ENCODE results near the gene EHD1.

The EHD1 gene

DNA sequence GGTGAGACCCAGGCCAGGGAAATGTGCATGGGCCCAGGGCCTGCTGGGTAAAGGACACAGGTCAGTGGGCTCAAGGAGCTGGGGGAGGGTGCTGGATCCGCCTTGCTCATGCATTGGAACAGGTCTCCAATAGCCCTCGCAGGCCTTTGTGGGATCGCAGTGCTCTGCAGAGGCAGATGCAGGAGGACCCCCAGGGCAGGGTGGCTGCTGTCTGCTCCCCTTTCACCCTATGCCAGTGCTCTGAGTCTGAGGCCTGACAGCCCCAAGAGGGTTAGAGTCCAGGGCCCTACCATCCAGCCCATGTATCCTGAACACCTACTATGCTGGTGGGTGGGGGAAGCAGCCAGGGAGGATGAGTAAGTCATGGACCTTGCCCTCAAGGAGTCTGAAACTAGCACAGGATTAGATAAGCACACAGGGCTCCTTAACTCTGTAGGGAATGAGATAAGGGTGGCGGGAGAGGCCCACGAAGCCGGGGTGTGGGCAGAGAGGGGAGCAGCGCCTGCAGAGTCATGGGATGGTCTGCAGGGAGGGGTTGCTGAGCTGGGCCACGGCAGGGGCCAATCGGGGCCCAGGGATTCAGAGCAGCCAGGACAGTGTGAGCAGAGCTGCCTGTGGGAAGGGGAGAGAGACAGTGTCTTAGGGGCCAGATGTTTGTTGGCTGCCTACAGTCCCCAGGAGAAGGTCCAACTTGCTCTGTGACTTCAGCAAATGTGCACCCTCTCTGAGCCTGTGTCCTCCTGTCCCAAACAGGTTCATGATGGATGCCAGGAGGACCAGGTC, 10.5 kb upstream of the EHD1 start:
- DNase-seq: no peak

GRCh38 chr11:64888406-64888728, 9.9 kb upstream of the EHD1 start:
- DNase-seq: no peak

GRCh38 chr11:64887757-64888405, 9.5 kb upstream of the EHD1 start:
- no peak for DNase-seq

DNA sequence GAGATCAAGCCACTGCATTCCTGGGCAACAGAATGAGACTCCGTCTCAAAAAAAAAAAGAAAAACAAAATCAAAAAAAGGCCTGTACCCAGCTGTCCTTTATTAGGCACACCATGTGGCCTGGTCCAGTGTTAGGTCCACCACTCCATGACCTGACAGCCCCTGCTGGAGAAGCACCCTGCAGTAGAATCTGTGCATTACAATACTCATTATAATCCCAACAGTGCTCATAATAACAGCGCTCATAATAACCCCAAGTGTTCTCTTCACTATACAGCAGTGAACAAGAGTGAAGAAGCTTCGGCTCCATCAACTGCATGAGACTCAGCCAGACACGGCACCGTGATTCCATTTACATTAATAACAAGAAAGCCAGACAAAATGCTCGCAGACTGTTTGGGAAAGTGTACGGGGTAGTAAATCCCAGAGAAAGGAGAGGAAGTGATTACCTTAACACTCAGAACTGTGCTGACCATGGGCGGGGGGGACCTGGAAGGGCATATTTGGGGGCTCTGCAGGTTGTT, 8.9 kb upstream of the EHD1 start:
- no peak for DNase-seq

- no peak for DNase-seq
Measured at GRCh38 chr11:64885367-64886286, 7.2 kb upstream of the EHD1 start.

GRCh38 chr11:64884019-64884418, 5.6 kb upstream of the EHD1 start:
- no peak for DNase-seq

GRCh38 chr11:64883575-64883974, 5.2 kb upstream of the EHD1 start:
- no peak for DNase-seq

GRCh38 chr11:64882243-64882642, 3.8 kb upstream of the EHD1 start:
- DNase-seq: no peak

- no peak for DNase-seq
Measured at GRCh38 chr11:64881476-64881875, 3.1 kb upstream of the EHD1 start.

DNA sequence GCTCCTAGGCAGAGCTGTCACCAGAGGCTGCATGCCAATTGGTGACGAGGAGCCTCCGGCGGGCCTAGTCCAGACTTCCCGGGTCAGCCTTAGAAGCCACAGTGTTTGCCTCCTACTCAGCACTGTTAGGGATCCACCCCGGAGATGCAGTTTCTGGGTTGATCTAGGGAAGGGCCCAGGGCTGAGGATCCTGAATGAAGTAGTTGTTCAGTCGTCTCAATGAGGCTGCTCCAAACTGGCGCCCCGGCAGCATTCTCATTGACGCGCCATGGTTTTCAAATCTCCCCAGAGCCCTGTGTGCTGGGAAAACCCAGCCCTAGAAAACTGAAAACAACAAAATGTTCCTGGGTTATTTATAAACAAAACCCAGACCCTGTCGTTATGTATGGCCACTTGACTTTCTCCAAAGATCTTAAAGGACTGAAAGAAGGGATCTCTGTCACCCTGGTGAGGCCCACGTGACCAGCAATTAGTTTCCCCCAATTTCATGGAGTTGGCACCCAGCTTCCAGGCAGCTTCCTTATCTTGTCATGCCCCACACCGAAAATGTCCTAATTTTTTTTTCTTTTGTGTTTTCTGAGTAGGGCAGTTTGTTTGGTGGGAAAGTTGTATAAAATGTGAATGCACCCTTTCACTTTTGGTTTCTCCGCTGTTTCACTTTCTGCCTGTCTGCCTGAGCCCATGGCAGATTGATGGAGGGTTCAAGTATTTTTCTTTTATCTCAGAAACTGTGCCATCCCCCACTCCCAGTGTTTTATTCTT, 2.0 kb upstream of the EHD1 start:
- DNase-seq: no peak

GRCh38 chr11:64879244-64879900, 951 bp upstream of the EHD1 start:
- no peak for DNase-seq

DNA sequence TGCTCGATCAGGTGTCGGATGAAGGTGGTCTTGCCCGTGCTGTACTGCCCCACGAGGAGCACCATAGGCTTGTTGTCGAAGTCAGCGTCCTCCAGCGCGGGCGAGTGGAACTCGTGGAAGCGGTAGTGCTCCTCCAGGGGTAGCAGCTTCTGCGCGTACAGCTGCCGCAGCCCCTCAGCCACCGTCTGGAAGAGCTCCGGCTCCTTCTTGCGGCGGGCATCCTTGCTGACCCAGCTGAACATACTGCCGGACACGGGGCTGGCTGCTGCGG, 263 bp downstream of the EHD1 start:
- DNase-seq: no peak

- DNase-seq: no peak
Measured at GRCh38 chr11:64877390-64878222, 815 bp downstream of the EHD1 start.

DNA sequence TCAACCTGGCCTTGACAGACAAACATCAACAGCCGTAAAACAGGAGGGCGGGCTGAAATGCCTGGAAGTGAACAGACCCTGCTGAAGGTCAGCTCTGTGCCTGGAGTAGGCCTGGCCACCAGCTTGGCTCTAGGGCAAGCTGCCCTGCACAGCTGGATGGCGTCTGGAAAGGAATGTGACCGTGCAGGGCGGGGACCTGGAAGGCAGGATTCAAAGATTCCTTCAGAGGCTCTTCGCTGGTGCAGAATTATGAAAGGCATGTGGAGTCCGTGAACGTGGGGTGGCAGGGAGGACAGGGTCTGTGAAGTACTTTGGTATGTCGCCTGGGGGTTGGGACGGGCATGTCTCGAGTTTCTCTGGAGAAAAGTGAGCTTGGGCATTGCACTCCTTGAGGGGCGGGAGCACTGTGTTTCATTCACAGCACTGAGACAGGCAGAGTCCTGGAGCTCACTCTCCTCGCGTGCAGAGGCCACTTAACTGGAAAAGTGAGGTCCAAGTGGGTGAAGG, 1.5 kb downstream of the EHD1 start:
- no peak for DNase-seq

DNA sequence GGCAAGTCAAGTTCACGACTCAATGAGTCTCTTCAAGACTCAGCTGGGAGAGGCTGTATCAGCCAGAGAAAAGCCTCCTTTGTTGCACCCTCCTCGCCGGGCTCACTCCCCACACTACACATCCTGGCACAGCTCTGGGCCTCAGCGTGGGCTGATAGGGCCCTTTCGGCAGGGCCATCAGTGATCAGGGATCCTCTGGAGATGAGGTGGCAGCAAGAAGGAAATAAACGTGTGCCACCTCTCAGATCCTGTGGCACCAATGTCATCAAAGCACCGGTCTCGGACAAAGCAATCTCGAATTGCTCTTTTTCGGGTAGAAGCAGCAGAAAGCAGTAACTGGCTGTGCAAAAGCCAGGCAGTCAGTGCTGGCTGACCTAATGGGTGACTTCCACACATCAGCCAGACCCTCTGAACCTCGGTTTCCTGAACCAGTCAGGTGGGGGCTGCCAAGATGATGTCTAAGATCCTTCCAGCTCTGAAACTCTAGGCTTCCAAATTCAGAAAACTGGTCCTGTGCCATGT, 2.1 kb downstream of the EHD1 start:
- DNase-seq: no peak

DNA sequence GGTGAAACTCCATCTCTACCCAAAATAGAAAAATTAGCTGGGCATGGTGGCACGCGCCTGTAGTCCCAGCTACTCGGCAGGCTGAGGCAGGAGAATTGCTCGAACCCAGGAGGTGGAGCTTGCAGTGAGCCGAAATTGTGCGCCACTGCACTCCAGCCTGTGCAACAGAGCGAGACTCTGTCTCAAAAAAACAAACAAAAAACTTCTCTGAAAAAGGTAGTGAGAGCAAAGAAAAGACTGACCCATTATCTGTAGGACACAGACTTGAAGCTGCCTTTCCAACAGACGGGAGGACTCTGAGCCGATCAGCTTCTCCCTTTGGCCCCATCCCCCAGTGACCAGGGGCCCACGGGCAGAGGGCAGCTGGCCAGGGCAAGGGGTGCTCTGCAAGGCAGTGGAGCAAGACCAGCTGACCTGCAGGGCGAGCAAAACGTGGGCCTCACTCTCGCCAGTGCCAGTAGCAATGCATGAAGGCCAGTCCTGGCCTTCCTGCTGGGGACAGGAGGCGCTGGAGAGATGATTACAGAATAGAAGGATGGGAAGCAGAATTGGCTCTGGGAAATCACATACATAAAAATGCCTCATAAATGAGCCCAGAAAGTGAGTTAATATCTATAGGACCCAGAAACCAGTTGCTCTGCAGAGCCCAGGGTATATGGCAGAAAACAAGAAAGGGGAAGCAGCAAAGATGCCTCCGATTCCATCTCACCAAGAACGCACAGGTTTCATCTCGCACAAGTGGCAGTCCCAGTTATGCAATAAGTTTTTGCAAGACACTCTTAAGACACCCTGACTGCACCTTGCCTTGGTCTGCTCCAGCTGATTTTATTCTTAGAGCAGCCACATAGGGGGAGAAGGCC, 2.8 kb downstream of the EHD1 start:
- DNase-seq: no peak

DNA sequence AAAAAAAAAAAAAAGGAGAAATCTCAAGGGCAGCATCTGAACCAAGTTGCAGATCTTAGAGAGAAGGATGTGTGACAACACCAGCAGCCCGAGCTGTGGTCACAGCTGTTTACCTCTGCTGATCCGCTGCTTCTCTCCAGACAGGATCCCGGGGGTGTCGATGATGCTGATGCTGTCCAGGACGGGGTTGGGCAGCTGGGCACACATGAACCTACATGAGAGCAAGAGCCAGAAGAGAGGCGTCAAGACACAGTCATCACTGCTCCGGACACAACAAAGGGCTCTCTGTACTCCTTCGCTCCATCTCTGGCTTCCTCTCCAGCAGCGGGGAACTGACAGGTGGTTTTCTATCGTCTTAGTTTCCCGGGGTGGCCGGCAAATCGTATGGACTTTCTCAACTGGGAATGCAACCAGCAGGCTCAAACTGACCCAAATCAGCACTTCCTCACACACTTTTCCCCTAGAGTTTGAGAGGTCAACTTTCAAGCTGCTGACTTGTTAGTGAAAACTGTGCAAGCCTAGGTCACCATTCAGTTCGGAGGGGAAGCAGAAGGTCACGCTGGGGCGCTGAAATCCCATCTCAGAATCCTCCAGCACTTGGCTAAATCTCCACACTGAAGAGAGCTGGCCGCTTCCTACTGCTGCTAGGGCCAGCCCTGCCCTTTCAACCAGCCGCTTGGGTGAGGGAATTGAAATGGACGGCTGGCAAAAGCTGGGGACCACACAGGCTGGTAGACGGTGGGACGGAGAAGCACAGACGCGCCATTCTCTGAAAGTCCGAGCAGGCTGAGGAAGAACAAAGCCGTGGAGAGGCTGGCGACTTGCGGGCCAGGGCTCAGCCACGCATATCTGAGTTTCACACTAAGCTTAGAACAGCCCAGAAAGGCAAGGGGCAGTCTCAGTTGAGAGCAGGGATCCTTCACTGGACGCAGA, 3.8 kb downstream of the EHD1 start:
- no peak for DNase-seq

GRCh38 chr11:64872790-64873488, 5.5 kb downstream of the EHD1 start:
- no peak for DNase-seq

All from NCI-H1436 treated with DMSO at 0.1 percent for 48 hours (cell line).